Neural progenitor cell (in vitro differentiated cells): ENCODE results near the gene TSPAN11.

Source experiments
- CTCF ChIP-seq: fragments of 200-600 bp; sonication (generic); IDR thresholded peaks from 2 replicates; pipeline ENCODE4 v1.5.1; 2017; ENCODE audit warnings: antibody characterized with exemption, mild to moderate bottlenecking
- EZH2phosphoT487 ChIP-seq: fragments of 200-600 bp; sonication (generic); IDR thresholded peaks from 2 replicates; pipeline ENCODE4 v1.6.1; 2017; ENCODE audit warnings: antibody characterized with exemption

DNA sequence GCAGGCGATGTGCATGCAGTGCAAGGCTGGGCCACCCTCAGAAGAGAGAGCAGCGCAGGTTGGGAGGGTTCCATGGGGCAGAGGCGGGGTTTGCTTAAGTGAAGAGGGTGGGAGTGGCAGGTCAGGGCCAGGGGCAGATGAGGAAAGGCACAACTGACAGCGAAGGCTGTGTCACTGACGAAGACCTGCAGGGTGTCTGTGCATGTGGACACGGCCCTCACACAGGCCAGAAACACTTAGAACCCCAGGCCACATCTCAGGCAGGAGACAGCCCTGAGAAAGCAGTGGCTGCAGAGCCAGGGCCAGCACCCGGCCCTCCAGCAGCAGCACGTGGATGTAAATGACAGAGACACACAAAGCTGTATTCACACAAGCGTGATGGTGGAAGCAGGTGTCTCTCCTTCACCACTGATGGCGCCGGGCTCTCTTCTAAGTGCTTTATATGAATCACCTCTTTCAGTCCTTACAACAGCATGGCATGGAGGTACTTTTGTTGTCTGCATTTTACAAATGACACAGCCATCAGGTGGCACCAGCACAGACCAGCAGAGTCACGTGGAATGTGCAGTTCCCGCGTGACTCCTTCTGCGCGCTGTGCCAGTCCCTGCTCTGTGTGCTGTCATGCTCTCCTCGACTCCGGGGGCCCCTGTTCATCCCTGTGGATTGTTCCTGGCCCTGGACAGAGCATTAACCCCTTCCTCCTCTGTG is 54.6 kb downstream of the TSPAN11 start:
- TF ChIP-seq CTCF, result no peak
- no peak for TF ChIP-seq EZH2phosphoT487
